CD4-positive, alpha-beta memory T cell (primary cell): ENCODE data around the gene RORC. TPM values are rescaled to one million over a fixed set of nuclear protein-coding genes. Genes with fewer than 3 reads are reported as not detected.

Experiments
- CTCF ChIA-PET: fragments of 350-600 bp; sonication (Branson Sonifier 250); formaldehyde crosslinking; loops from one replicate; lab custom pipeline; 2021; ENCODE audit warnings: inconsistent platforms; ENCODE audit not compliant: partially characterized antibody; lab: Charles Lee
- POLR2A ChIA-PET: fragments of 350-600 bp; sonication (Branson Sonifier 250); formaldehyde crosslinking; loops from one replicate; lab custom pipeline; 2021; ENCODE audit not compliant: partially characterized antibody; lab: Charles Lee
- DNase-seq, 5 donors: peaks; one replicate each; pipeline versions ENCODE4 v3.0.0 to v3.0.0-alpha.2; 2020 to 2022; ENCODE audit warnings: mixed read lengths in 1 of 5
- H3K27ac ChIP-seq: one replicate; pipeline ENCODE4 v1.7.0; 2013; ENCODE audit warnings: low read depth, low read length
- H3K27me3 ChIP-seq: 2 replicates; pipeline ENCODE4 v1.7.0; 2013; ENCODE audit warnings: mild to moderate bottlenecking, low read length, moderate library complexity; ENCODE audit not compliant: insufficient read depth
- H3K36me3 ChIP-seq: 2 replicates; pipeline ENCODE4 v1.7.0; 2013; ENCODE audit warnings: mild to moderate bottlenecking, low read length, moderate library complexity; ENCODE audit not compliant: insufficient read depth
- H3K4me1 ChIP-seq: 2 replicates; pipeline ENCODE4 v1.7.0; 2013; ENCODE audit warnings: mild to moderate bottlenecking, low read length, moderate library complexity; ENCODE audit not compliant: insufficient read depth
- H3K4me3 ChIP-seq, 2 donors: one replicate each; pipeline ENCODE4 v1.7.0; 2013; ENCODE audit warnings: low read length in 2 of 2, mild to moderate bottlenecking in 1 of 2
- H3K9me3 ChIP-seq, 2 donors: one replicate each; pipeline ENCODE4 v1.7.0; 2013; ENCODE audit warnings: low read length in 2 of 2, control low read depth in 1 of 2; ENCODE audit not compliant: control insufficient read depth in 1 of 2
- H3K27ac Mint-ChIP-seq, 7 donors: one replicate each; pipeline ENCODE4 v1.8.0; 2020 to 2021; ENCODE audit warnings: mixed read lengths in 7 of 7, mild to moderate bottlenecking in 6 of 7, inconsistent platforms in 3 of 7, moderate library complexity in 3 of 7
- H3K27me3 Mint-ChIP-seq, 2 donors: one replicate each; pipeline ENCODE4 v1.8.0; 2020 to 2021; ENCODE audit warnings: mixed read lengths in 2 of 2
- H3K36me3 Mint-ChIP-seq, 2 donors: one replicate each; pipeline ENCODE4 v1.8.0; 2020 to 2021; ENCODE audit warnings: mixed read lengths in 2 of 2, inconsistent platforms in 1 of 2, mild to moderate bottlenecking in 1 of 2
- H3K4me1 Mint-ChIP-seq, 4 donors: one replicate each; pipeline ENCODE4 v1.8.0; 2020 to 2021; ENCODE audit warnings: mixed read lengths in 4 of 4, mild to moderate bottlenecking in 1 of 4
- H3K4me3 Mint-ChIP-seq, 8 donors: one replicate each; pipeline ENCODE4 v1.8.0; 2020 to 2021; ENCODE audit warnings: mixed read lengths in 8 of 8, mild to moderate bottlenecking in 7 of 8, moderate library complexity in 6 of 8, inconsistent platforms in 3 of 8
- H3K9me3 Mint-ChIP-seq, 8 donors: one replicate each; pipeline ENCODE4 v1.8.0; 2020 to 2021; ENCODE audit warnings: mixed read lengths in 8 of 8, mild to moderate bottlenecking in 5 of 8, inconsistent platforms in 3 of 8, moderate library complexity in 1 of 8
- intact Hi-C: fragments of 100-400 bp; cut with micrococcal nuclease; formaldehyde crosslinking; loops from one replicate; pipeline ENCODE4 v1.15.1; 2023
- polyA plus RNA-seq, 2 donors: library from polyadenylated mRNA; unstranded; fragments of 300-500 nt; fragmentation: Illumina TruSeq; gene quantifications; one replicate each; pipeline ENCODE4 v1.2.3, GENCODE V29; 2021
- total RNA-seq, 2 experiments: library from RNA; stranded (reverse); gene quantifications; one replicate each; pipeline ENCODE4 v1.2.3, GENCODE V29; 2021

RORC gene
- total and polyA plus RNA-seq, 4 experiments from 2014 or later: 10.0 to 43.1 (median 13.0) TPM

- intact Hi-C loops: no loop called here
- H3K27ac ChIP-seq: no peak overlapping the region
- no peaks in the 10 kb centered on the region for H3K27me3 ChIP-seq
- peaks cover 4% of the 10 kb centered on the region for H3K4me1 ChIP-seq
- H3K27me3 Mint-ChIP-seq: no peaks in the 10 kb centered on the region
- no peaks in the 10 kb centered on the region for H3K36me3 ChIP-seq
- no peak overlapping the region for H3K4me3 Mint-ChIP-seq
- peak overlapping the region in 1 of 7 donors; percentile 60 for H3K27ac Mint-ChIP-seq
- H3K9me3 Mint-ChIP-seq: no peaks in the 10 kb centered on the region
- H3K9me3 ChIP-seq: no peaks in the 10 kb centered on the region
- ChIA-PET POLR2A (interaction anchor here (0.6 to 1.9 kb wide), 3 partner anchors 10 to 29 kb away, joined by 3 to 10 read pairs (median 3); partner anchors contain the start of gene C2CD4D), CTCF (no interaction called here)
- peaks cover 15% of the 10 kb centered on the region in 2 donors for H3K36me3 Mint-ChIP-seq
- no peak overlapping the region for H3K4me3 ChIP-seq
- H3K4me1 Mint-ChIP-seq: peaks cover 8 to 26% (median 18%) of the 10 kb centered on the region in 4 donors
- no peak for DNase-seq
Observed at GRCh38 chr1:151849871-151850270, 18.3 kb upstream of the RORC start.

- Histone ChIP-seq H3K4me3 (no peak overlapping the region), H3K36me3 (no peaks in the 10 kb centered on the region), H3K27me3 (no peaks in the 10 kb centered on the region), H3K9me3 (no peaks in the 10 kb centered on the region), H3K4me1 (peaks cover 4% of the 10 kb centered on the region), H3K27ac (no peak overlapping the region)
- H3K27ac Mint-ChIP-seq: peak overlapping the region in 4 of 7 donors; percentile 4 to 79 (median 64)
- no peak overlapping the region for H3K4me3 Mint-ChIP-seq
- ChIA-PET POLR2A (interaction anchor here (1.5 to 1.9 kb wide), 2 partner anchors 9 to 11 kb away, joined by 3 to 10 read pairs; partner anchors contain the start of gene C2CD4D), CTCF (interaction anchor here (1.6 to 1.7 kb wide), 2 partner anchors 9 to 13 kb away, joined by 5 to 6 read pairs; partner anchors contain the start of gene C2CD4D)
- no peaks in the 10 kb centered on the region for H3K27me3 Mint-ChIP-seq
- intact Hi-C loops: no loop called here
- DNase-seq: no peak
- H3K4me1 Mint-ChIP-seq: peaks cover 8 to 26% (median 19%) of the 10 kb centered on the region in 4 donors
- peaks cover 22% of the 10 kb centered on the region in 2 donors for H3K36me3 Mint-ChIP-seq
- H3K9me3 Mint-ChIP-seq: no peaks in the 10 kb centered on the region
Observed at GRCh38 chr1:151849126-151849525, 17.5 kb upstream of the RORC start.

GRCh38 chr1:151847867-151848596 lies 16.4 kb upstream of the RORC start:
- H3K36me3 ChIP-seq: no peaks in the 10 kb centered on the region
- H3K9me3 ChIP-seq: no peaks in the 10 kb centered on the region
- Mint-ChIP-seq H3K9me3 (no peaks in the 10 kb centered on the region), H3K36me3 (peaks cover 22% of the 10 kb centered on the region in 2 donors), H3K27ac (peak overlapping the region in 2 of 7 donors; percentile 40 to 76), H3K4me3 (no peak overlapping the region), H3K27me3 (no peaks in the 10 kb centered on the region), H3K4me1 (peaks cover 8 to 26% (median 19%) of the 10 kb centered on the region in 4 donors)
- H3K27ac ChIP-seq: no peak overlapping the region
- DNase-seq: no peak
- no peaks in the 10 kb centered on the region for H3K27me3 ChIP-seq
- peaks cover 4% of the 10 kb centered on the region for H3K4me1 ChIP-seq
- ChIA-PET POLR2A (interaction anchor here (1.1 to 1.9 kb wide), 3 partner anchors 8 to 10 kb away, joined by 3 to 10 read pairs (median 5); partner anchors contain the start of gene C2CD4D), CTCF (interaction anchor here (1.6 to 1.7 kb wide), 2 partner anchors 8 to 12 kb away, joined by 5 to 6 read pairs; partner anchors contain the start of gene C2CD4D)
- H3K4me3 ChIP-seq: no peak overlapping the region
- intact Hi-C loops: no loop called here

- no peaks in the 10 kb centered on the region for H3K27me3 ChIP-seq
- Mint-ChIP-seq H3K4me1 (peaks cover 8 to 31% (median 22%) of the 10 kb centered on the region in 4 donors), H3K36me3 (peaks cover 22% of the 10 kb centered on the region in 2 donors), H3K27me3 (no peaks in the 10 kb centered on the region), H3K4me3 (peak overlapping the region in 2 of 8 donors; percentile 0 to 32), H3K27ac (peak overlapping the region in 6 of 7 donors; percentile 19 to 68 (median 44)), H3K9me3 (no peaks in the 10 kb centered on the region)
- CTCF ChIA-PET: interaction anchor here (1.0 to 1.6 kb wide), 4 partner anchors 10 to 251 kb away, joined by 3 to 10 read pairs (median 4); no protein-coding TSS in a partner anchor
- no peaks in the 10 kb centered on the region for H3K36me3 ChIP-seq
- H3K27ac ChIP-seq: no peak overlapping the region
- POLR2A ChIA-PET: interaction anchor here (1.1 kb wide), 1 partner anchor 8 kb away, joined by 5 read pairs; no protein-coding TSS in a partner anchor
- H3K9me3 ChIP-seq: no peaks in the 10 kb centered on the region
- DNase-seq: no peak
- intact Hi-C loops: no loop called here
- no peak overlapping the region for H3K4me3 ChIP-seq
- H3K4me1 ChIP-seq: peaks cover 4% of the 10 kb centered on the region
Observed at GRCh38 chr1:151846686-151847237, 15.2 kb upstream of the RORC start.

GRCh38 chr1:151846062-151846568 lies 14.5 kb upstream of the RORC start:
- H3K9me3 Mint-ChIP-seq: no peaks in the 10 kb centered on the region
- peaks cover 8 to 37% (median 23%) of the 10 kb centered on the region in 4 donors for H3K4me1 Mint-ChIP-seq
- Histone ChIP-seq H3K27ac (no peak overlapping the region), H3K9me3 (no peaks in the 10 kb centered on the region), H3K4me1 (peaks cover 4% of the 10 kb centered on the region), H3K4me3 (no peak overlapping the region), H3K27me3 (no peaks in the 10 kb centered on the region), H3K36me3 (no peaks in the 10 kb centered on the region)
- POLR2A ChIA-PET: no interaction called here
- CTCF ChIA-PET: interaction anchor here (1.0 to 1.6 kb wide), 4 partner anchors 10 to 250 kb away, joined by 3 to 10 read pairs (median 4); no protein-coding TSS in a partner anchor
- no peaks in the 10 kb centered on the region for H3K27me3 Mint-ChIP-seq
- H3K4me3 Mint-ChIP-seq: no peak overlapping the region
- H3K27ac Mint-ChIP-seq: peak overlapping the region; percentile 19 to 90 (median 44)
- peaks cover 17 to 22% of the 10 kb centered on the region in 2 donors for H3K36me3 Mint-ChIP-seq
- no peak for DNase-seq
- intact Hi-C loops: no loop called here

GRCh38 chr1:151843398-151843797 lies 11.8 kb upstream of the RORC start:
- Mint-ChIP-seq H3K4me1 (peaks cover 16 to 49% (median 38%) of the 10 kb centered on the region in 4 donors), H3K27ac (peak overlapping the region in 1 of 7 donors; percentile 57), H3K4me3 (no peak overlapping the region), H3K9me3 (no peaks in the 10 kb centered on the region), H3K27me3 (no peaks in the 10 kb centered on the region), H3K36me3 (peaks cover 14 to 22% of the 10 kb centered on the region in 2 donors)
- Histone ChIP-seq H3K36me3 (no peaks in the 10 kb centered on the region), H3K27ac (no peak overlapping the region), H3K4me1 (peaks cover 25% of the 10 kb centered on the region), H3K9me3 (no peaks in the 10 kb centered on the region), H3K27me3 (no peaks in the 10 kb centered on the region), H3K4me3 (no peak overlapping the region)
- CTCF ChIA-PET: interaction anchor here (0.7 to 1.1 kb wide), 2 partner anchors 109 to 159 kb away, joined by 3 to 6 read pairs; no protein-coding TSS in a partner anchor
- intact Hi-C loops: no loop called here
- DNase-seq: no peak
- POLR2A ChIA-PET: no interaction called here
